Endothelial cell of umbilical vein (primary cell): Measurements from ENCODE around the gene ACOT11. TPM values are rescaled to one million over a fixed set of nuclear protein-coding genes. Genes with fewer than 3 reads are reported as not detected.

Experiments used
- BruUV-seq: library from RNA; stranded (reverse); fragments of 400-500 nt; replicated peaks from 2 replicates; lab custom pipeline; 2021; lab: Mats Ljungman, UMichigan
- CTCF ChIA-PET: fragments of 300-600, 350-600 bp; sonication (Branson Sonifier 250); formaldehyde crosslinking; loops from one replicate; lab custom pipeline; 2021; ENCODE audit warnings: antibody characterized with exemption, inconsistent platforms; lab: Charles Lee
- POLR2A ChIA-PET: fragments of 300-600, 350-600 bp; sonication (Branson Sonifier 250); formaldehyde crosslinking; loops from one replicate; lab custom pipeline; 2021; ENCODE audit warnings: antibody characterized with exemption, inconsistent platforms; lab: Charles Lee
- DNase-seq: peaks from one replicate; pipeline ENCODE4 v3.0.0-alpha.2; 2011; ENCODE audit warnings: low read depth, low spot score
- FAIRE-seq: peaks from 2 replicates; lab custom pipeline; 2011; peaks lifted over from hg19 to GRCh38; lab: Jason Lieb, UNC
- H2AFZ ChIP-seq: 2 replicates; pipeline ENCODE4 v1.6.0; 2012; ENCODE audit warnings: low read depth, low read length, control low read depth, inconsistent platforms
- H3K27ac ChIP-seq: 2 replicates; pipeline ENCODE4 v1.5.1; 2011; ENCODE audit warnings: low read depth, mild to moderate bottlenecking, control low read depth, low read length, moderate library complexity; ENCODE audit not compliant: insufficient read depth
- H3K27me3 ChIP-seq, 2 experiments: 2 replicates each; pipeline versions ENCODE4 v1.6.0 to v1.6.1; 2011; ENCODE audit warnings: low read length in 2 of 2, mixed read lengths in 1 of 2; ENCODE audit not compliant: control insufficient read depth in 2 of 2, insufficient read depth in 2 of 2
- H3K36me3 ChIP-seq, 2 experiments: 2 replicates in 1 of 2; 3 replicates in 1 of 2; pipeline ENCODE4 v1.5.1; 2011; ENCODE audit warnings: low read length in 2 of 2, mild to moderate bottlenecking in 1 of 2, moderate library complexity in 1 of 2; ENCODE audit not compliant: control insufficient read depth in 2 of 2, insufficient read depth in 2 of 2; ENCODE audit errors: extremely low read depth in 1 of 2
- H3K4me1 ChIP-seq: 3 replicates; pipeline ENCODE4 v1.5.1; 2011; ENCODE audit warnings: mild to moderate bottlenecking, low read length; ENCODE audit not compliant: control insufficient read depth, insufficient read depth; ENCODE audit errors: extremely low read depth
- H3K4me2 ChIP-seq: 2 replicates; pipeline ENCODE4 v1.6.1; 2011; ENCODE audit warnings: low read length, control low read depth, mixed read lengths; ENCODE audit not compliant: insufficient read depth
- H3K4me3 ChIP-seq, 3 experiments: fragments of 200-600 bp in 1 of 3; sonication (generic), shearing (Covaris generic) in 1 of 3; replicated peaks in 1 of 3; 2 replicates each; pipeline ENCODE4 v1.5.1; 2011 to 2016; ENCODE audit warnings: control low read depth in 3 of 3, low read length in 3 of 3, mild to moderate bottlenecking in 2 of 3, inconsistent platforms in 1 of 3, low read depth in 1 of 3, moderate library complexity in 1 of 3; ENCODE audit not compliant: insufficient read depth in 1 of 3
- H3K79me2 ChIP-seq: 2 replicates; pipeline ENCODE4 v1.6.0; 2012; ENCODE audit warnings: low read length, inconsistent platforms; ENCODE audit not compliant: control insufficient read depth, insufficient read depth
- H3K9ac ChIP-seq: replicated peaks from 2 replicates; pipeline ENCODE3; 2011; ENCODE audit warnings: low read length, control low read depth; ENCODE audit not compliant: insufficient read depth; ENCODE audit errors: extremely low read depth
- H3K9me1 ChIP-seq: replicated peaks from 3 replicates; pipeline ENCODE4 v1.6.0; 2011; ENCODE audit warnings: mild to moderate bottlenecking, low read length; ENCODE audit not compliant: control insufficient read depth, insufficient read depth; ENCODE audit errors: extremely low read depth
- H3K9me3 ChIP-seq: replicated peaks from 2 replicates; pipeline ENCODE4 v1.5.1; 2012; ENCODE audit warnings: low read length, inconsistent platforms; ENCODE audit not compliant: control insufficient read depth, insufficient read depth
- H4K20me1 ChIP-seq: replicated peaks from 2 replicates; pipeline ENCODE3; 2011; ENCODE audit warnings: mild to moderate bottlenecking, low read length; ENCODE audit not compliant: control insufficient read depth, insufficient read depth; ENCODE audit errors: extremely low read depth
- CTCF ChIP-seq, 2 donors: IDR thresholded peaks; 1 replicate in 1 of 2; 2 replicates in 1 of 2; pipeline ENCODE4 v1.5.1; 2011; ENCODE audit warnings: low read length in 2 of 2, mild to moderate bottlenecking in 2 of 2, moderate library complexity in 2 of 2, control low read depth in 1 of 2, inconsistent platforms in 1 of 2, low read depth in 1 of 2; ENCODE audit not compliant: insufficient read depth in 1 of 2; ENCODE audit errors: extremely low read depth in 1 of 2
- EZH2 ChIP-seq: IDR thresholded peaks from 2 replicates; pipeline ENCODE4 v1.6.1; 2012; ENCODE audit warnings: borderline replicate concordance, low read depth, mild to moderate bottlenecking, moderate library complexity, low read length, inconsistent platforms; ENCODE audit not compliant: severe bottlenecking
- FOS ChIP-seq: IDR thresholded peaks from 2 replicates; pipeline ENCODE4 v1.6.1; 2011; ENCODE audit warnings: mild to moderate bottlenecking, low read length, moderate library complexity, borderline replicate concordance; ENCODE audit not compliant: insufficient read depth
- GATA2 ChIP-seq: IDR thresholded peaks from 2 replicates; pipeline ENCODE4 v1.7.0; 2011; ENCODE audit warnings: low read depth, mild to moderate bottlenecking, moderate library complexity, mixed read lengths, low read length; ENCODE audit not compliant: insufficient read length, insufficient read depth
- JUN ChIP-seq: IDR thresholded peaks from 2 replicates; pipeline ENCODE4 v1.6.1; 2011; ENCODE audit warnings: borderline replicate concordance, low read depth; ENCODE audit not compliant: insufficient read length, insufficient read depth
- MAX ChIP-seq: IDR thresholded peaks from 2 replicates; pipeline ENCODE4 v1.6.1; 2011; ENCODE audit not compliant: insufficient read depth, insufficient read length
- MYC ChIP-seq: IDR thresholded peaks from one replicate; pipeline ENCODE4 v1.6.1; 2011; ENCODE audit warnings: mild to moderate bottlenecking, low read depth, low read length
- POLR2A ChIP-seq: IDR thresholded peaks from 2 replicates; pipeline ENCODE4 v1.6.1; 2012; ENCODE audit warnings: low read depth, mild to moderate bottlenecking, control low read depth, low read length
- POLR2AphosphoS5 ChIP-seq: IDR thresholded peaks from 2 replicates; pipeline ENCODE4 v1.6.1; 2012; ENCODE audit warnings: low read depth, mild to moderate bottlenecking, control low read depth, low read length, moderate library complexity; ENCODE audit not compliant: insufficient read depth
- dilution Hi-C: fragments of 300-500 bp; cut with MboI; formaldehyde crosslinking; loops from one replicate; pipeline ENCODE4 v1.15.0; 2019; ENCODE audit warnings: low sequenced_read_pairs; ENCODE audit not compliant: extremely low pct_ligation_motif_present
- intact Hi-C: fragments of 100-400 bp; cut with micrococcal nuclease; formaldehyde crosslinking; loops from one replicate; pipeline ENCODE4 v1.10.0; 2022
- polyA plus RNA-seq, 4 experiments: library from polyadenylated mRNA; depleted of rRNA in 3 of 4; stranded (reverse) in 3 of 4; unstranded in 1 of 4; fragments of >200 nt; gene quantifications; 2 replicates each; pipeline versions ENCODE4 v1.2.1 to v1.2.3, GENCODE V29; 2011 to 2012; ENCODE audit warnings: missing spikeins in 1 of 4
- total RNA-seq: library from RNA; stranded (reverse); gene quantifications from 2 replicates; pipeline ENCODE4 v1.2.3, GENCODE V29; 2021

The ACOT11 gene
- total and polyA plus RNA-seq, 2 donors (not counting 3 experiments of a cell fraction or from before 2014, with no cell fraction given): 4.5 to 5.4 TPM

- dilution Hi-C loops: no loop called here
- Histone ChIP-seq H3K36me3 (no peaks in the 10 kb centered on the region), H3K4me2 (no peak overlapping the region), H2AFZ (no peak overlapping the region), H3K4me1 (peaks cover 3% of the 10 kb centered on the region), H3K27ac (no peak overlapping the region), H3K79me2 (no peaks in the 10 kb centered on the region), H3K9ac (no peak overlapping the region), H3K4me3 (no peak overlapping the region), H4K20me1 (no peaks in the 10 kb centered on the region), H3K9me1 (no peaks in the 10 kb centered on the region), H3K9me3 (no peaks in the 10 kb centered on the region), H3K27me3 (no peaks in the 10 kb centered on the region)
- CTCF ChIA-PET: no interaction called here
- TF ChIP-seq POLR2AphosphoS5 (no peak), FOS (no peak), GATA2 (no peak), JUN (no peak), MAX (no peak), CTCF (IDR thresholded peaks at IDR 0.05; ENCODE audit: extremely low read depth in 1 of 2, insufficient read depth in 1 of 2, low read depth in 1 of 2, low read length in 2 of 2) (no peak), EZH2 (no peak), MYC (no peak), POLR2A (no peak)
- POLR2A ChIA-PET: no interaction called here
- intact Hi-C loops: no loop called here
- FAIRE-seq (no peak), DNase-seq (no peak)
- BruUV-seq: no TSS peak
Measured at GRCh38 chr1:54607821-54608565, 60.0 kb downstream of the ACOT11 start.
